NCI-H2227 (cell line): ENCODE data around the gene BABAM2.

Experiments used
- DNase-seq: peaks from one replicate; lab custom pipeline; 2025; ENCODE audit not compliant: unreplicated experiment; lab: John Stamatoyannopoulos, UW

Gene BABAM2

GRCh38 chr2:28185153-28185552 lies 294.6 kb downstream of the BABAM2 start:
- no peak for DNase-seq

GRCh38 chr2:28185891-28186290 lies 295.4 kb downstream of the BABAM2 start:
- no peak for DNase-seq

- no peak for DNase-seq
Observed at GRCh38 chr2:28187186-28187585, 296.7 kb downstream of the BABAM2 start.

GRCh38 chr2:28188436-28188835 lies 297.9 kb downstream of the BABAM2 start:
- no peak for DNase-seq

- DNase-seq = no peak
Observed at GRCh38 chr2:28193630-28194403, 303.3 kb downstream of the BABAM2 start.

- DNase-seq = no peak
Observed at GRCh38 chr2:28199995-28200679, 309.6 kb downstream of the BABAM2 start.

GRCh38 chr2:28201671-28202180 lies 311.2 kb downstream of the BABAM2 start:
- DNase-seq = no peak

- DNase-seq = no peak
Observed at GRCh38 chr2:28202719-28203118, 312.2 kb downstream of the BABAM2 start.

GRCh38 chr2:28206762-28207161 lies 316.2 kb downstream of the BABAM2 start:
- peak; percentile 49 for DNase-seq

GRCh38 chr2:28209261-28209691 lies 318.7 kb downstream of the BABAM2 start:
- DNase-seq = no peak

GRCh38 chr2:28209864-28210263 lies 319.3 kb downstream of the BABAM2 start:
- no peak for DNase-seq

- DNase-seq = no peak
Observed at GRCh38 chr2:28210535-28210934, 320.0 kb downstream of the BABAM2 start.

- DNase-seq = peak; percentile 76
Observed at GRCh38 chr2:28216331-28216730, 325.8 kb downstream of the BABAM2 start.

GRCh38 chr2:28217042-28217740 lies 326.7 kb downstream of the BABAM2 start:
- no peak for DNase-seq

GRCh38 chr2:28219138-28219537 lies 328.6 kb downstream of the BABAM2 start:
- no peak for DNase-seq

- no peak for DNase-seq
Observed at GRCh38 chr2:28219758-28220368, 329.3 kb downstream of the BABAM2 start.

GRCh38 chr2:28224648-28225472 lies 334.3 kb downstream of the BABAM2 start:
- no peak for DNase-seq

- DNase-seq = no peak
Observed at GRCh38 chr2:28225473-28226080, 335.0 kb downstream of the BABAM2 start.

- DNase-seq = no peak
Observed at GRCh38 chr2:28226558-28226957, 336.0 kb downstream of the BABAM2 start.

- DNase-seq = no peak
Observed at GRCh38 chr2:28227498-28227897, 337.0 kb downstream of the BABAM2 start.
